ENCODE data around the gene TMEM150A. TPM values are rescaled to one million over a fixed set of nuclear protein-coding genes. Genes with fewer than 3 reads are reported as not detected.

The TMEM150A gene
- polyA plus RNA-seq, 1 experiment, result 11.4 TPM

GRCh38 chr2:85558160-85558559, 44.3 kb downstream of the TMEM150A start:
- Histone ChIP-seq H3K9me3 (ENCODE audit: control insufficient read depth, insufficient read depth, low read length) (no peaks in the 10 kb centered on the region; the same call in 1 of the 2 replicates), H3K27ac (ENCODE audit: low read depth, low read length) (no peak overlapping the region), H3K27me3 (ENCODE audit: control insufficient read depth, insufficient read depth, low read length) (no peaks in the 10 kb centered on the region), H3K4me3 (ENCODE audit: low read depth, low read length) (no peak overlapping the region)
- TF ChIP-seq CTCF (IDR thresholded peaks at IDR 0.05; ENCODE audit: low read depth, low read length), result no peak
- DNase-seq (ENCODE audit: low read depth, low spot score), result no peak
- POLR2A ChIA-PET, result interaction anchor here (1.6 kb wide), 1 partner anchor 20 kb away, joined by 4 read pairs; the partner anchor contains the start of gene MAT2A
- CTCF ChIA-PET, result no interaction called here

DNA sequence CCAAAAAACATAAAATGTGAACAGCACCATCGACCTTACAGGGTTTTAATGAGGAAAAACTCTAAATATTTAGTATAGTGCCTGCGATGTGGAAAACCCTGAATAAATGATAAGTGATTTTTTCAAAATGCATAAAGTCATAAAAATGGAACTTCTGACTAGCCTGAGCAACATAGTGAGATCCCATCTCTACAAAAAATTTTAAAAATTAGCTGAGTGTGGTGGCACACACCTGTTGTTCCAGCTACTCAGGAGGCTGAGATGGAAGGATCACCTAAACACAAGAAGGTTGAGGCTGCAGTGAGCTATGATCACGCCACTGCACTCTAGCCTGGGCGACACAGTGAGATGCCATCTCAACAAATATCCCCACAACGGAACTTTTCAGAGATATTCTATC, 45.4 kb downstream of the TMEM150A start:
- CTCF ChIA-PET, result interaction anchor here (1.1 to 1.4 kb wide), 2 partner anchors 136 to 202 kb away, joined by 3 to 4 read pairs; partner anchors contain the start of genes ELMOD3 and RETSAT

GRCh38 chr2:85554980-85555612, 47.4 kb downstream of the TMEM150A start:
- ChIA-PET POLR2A (no interaction called here), CTCF (interaction anchor here (1.4 kb wide), 1 partner anchor 202 kb away, joined by 3 read pairs; no protein-coding TSS in a partner anchor)
- TF ChIP-seq CTCF (IDR thresholded peaks at IDR 0.05; ENCODE audit: low read depth, low read length), result no peak

More for the DNA sequence above, 45.4 kb downstream of the TMEM150A start:
- DNase-seq (ENCODE audit: low read depth, low spot score), result no peak
- H3K9me3 ChIP-seq (ENCODE audit: control insufficient read depth, insufficient read depth, low read length), result no peaks in the 10 kb centered on the region
- no peak for TF ChIP-seq CTCF (IDR thresholded peaks at IDR 0.05; ENCODE audit: low read depth, low read length)
- H3K27ac ChIP-seq (ENCODE audit: low read depth, low read length), result no peak overlapping the region
- POLR2A ChIA-PET, result interaction anchor here (1.3 to 1.6 kb wide), 3 partner anchors 11 to 18 kb away, joined by 3 to 6 read pairs (median 4); partner anchors contain the start of gene MAT2A
- H3K27me3 ChIP-seq (ENCODE audit: control insufficient read depth, insufficient read depth, low read length), result no peaks in the 10 kb centered on the region
- no peak overlapping the region for H3K4me3 ChIP-seq (ENCODE audit: low read depth, low read length)

DNA sequence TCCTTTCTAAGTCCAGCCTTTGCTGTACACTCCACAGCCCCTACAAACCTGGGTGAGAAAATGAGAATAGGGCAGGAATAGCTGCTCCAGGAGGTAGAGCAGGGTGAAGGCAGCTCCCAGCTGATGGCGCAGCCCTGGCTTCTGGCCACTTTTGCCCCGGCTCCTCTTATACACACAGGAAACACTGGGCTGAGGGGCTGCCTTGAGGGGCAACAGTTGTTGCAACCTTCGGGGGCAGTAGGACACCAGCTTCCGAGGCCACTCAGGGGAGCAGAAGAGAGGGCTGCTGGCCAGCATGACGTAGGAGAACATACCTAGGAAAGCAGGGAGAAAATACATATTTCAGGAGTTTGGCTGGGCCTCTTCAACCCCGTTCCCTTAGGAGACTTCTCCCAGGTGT, 49.3 kb downstream of the TMEM150A start:
- no peak for TF ChIP-seq CTCF (IDR thresholded peaks at IDR 0.05; ENCODE audit: low read depth, low read length)
- DNase-seq (ENCODE audit: low read depth, low spot score), result no peak
- H3K4me3 ChIP-seq (ENCODE audit: low read depth, low read length), result no peak overlapping the region
- H3K27ac ChIP-seq (ENCODE audit: low read depth, low read length), result no peak overlapping the region
- ChIA-PET CTCF (interaction anchor here (1.1 to 6.6 kb wide), 4 partner anchors 13 to 132 kb away, joined by 3 to 124 read pairs (median 28); partner anchors contain the start of genes MAT2A and SH2D6), POLR2A (interaction anchor here (0.7 kb wide), 1 partner anchor 115 kb away, joined by 3 read pairs; no protein-coding TSS in a partner anchor)
- no peaks in the 10 kb centered on the region for H3K9me3 ChIP-seq (ENCODE audit: control insufficient read depth, insufficient read depth, low read length)
- no peaks in the 10 kb centered on the region for H3K27me3 ChIP-seq (ENCODE audit: control insufficient read depth, insufficient read depth, low read length)

More at GRCh38 chr2:85554980-85555612, 47.4 kb downstream of the TMEM150A start:
- H3K4me3 ChIP-seq (ENCODE audit: low read depth, low read length), result no peak overlapping the region
- H3K9me3 ChIP-seq (ENCODE audit: control insufficient read depth, insufficient read depth, low read length), result no peaks in the 10 kb centered on the region
- H3K27me3 ChIP-seq (ENCODE audit: control insufficient read depth, insufficient read depth, low read length), result no peaks in the 10 kb centered on the region
- DNase-seq (ENCODE audit: low read depth, low spot score), result no peak
- H3K27ac ChIP-seq (ENCODE audit: low read depth, low read length), result no peak overlapping the region

Data from AG04450 (cell line).